ENCODE data around the gene ECE1.
A peak's percentile ranks its signal among the peaks of the same experiment; 100 is the strongest.
"Not testable (repeated sequence)": the region's sequence is repeated elsewhere in the genome, so short reads cannot be mapped to it uniquely, and the experiment has no call there.

Gene ECE1

DNA sequence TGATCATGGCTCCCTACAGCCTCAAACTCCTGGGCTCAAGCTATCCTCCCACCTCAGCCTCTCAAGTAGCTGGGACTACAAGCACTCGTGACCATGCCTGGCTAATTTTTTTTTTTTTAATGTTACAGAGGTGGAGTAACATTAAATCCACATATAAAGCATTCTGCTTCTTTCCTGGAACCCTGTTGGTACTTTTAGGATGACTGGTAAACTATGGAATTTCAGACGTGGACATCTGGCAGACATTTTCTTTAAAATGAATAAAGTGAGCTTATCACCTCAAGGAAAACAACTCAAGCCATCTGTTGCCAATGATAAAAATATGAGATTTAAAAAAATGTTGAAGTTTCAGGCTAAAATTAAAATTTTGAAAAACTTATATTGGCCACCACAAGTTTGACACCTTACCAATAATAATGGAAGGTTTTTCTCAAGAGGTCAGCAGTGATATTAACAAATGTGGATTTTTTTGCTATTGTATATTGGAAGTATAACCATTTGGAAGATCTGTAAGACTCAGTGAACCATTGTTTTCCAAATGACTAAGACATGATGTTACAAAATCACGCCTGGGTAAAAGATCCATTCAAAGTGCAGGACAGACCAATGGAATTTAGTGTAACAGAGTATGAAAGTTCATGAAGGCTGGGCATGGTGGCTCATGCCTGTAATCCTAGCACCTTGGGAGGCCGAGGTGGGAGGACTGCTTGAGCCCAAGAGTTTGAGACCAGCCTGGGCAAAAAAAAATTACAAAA, 60.8 kb downstream of the ECE1 start:
- no peak for DNase-seq (ENCODE audit: low read depth in 2 of 2)

DNA sequence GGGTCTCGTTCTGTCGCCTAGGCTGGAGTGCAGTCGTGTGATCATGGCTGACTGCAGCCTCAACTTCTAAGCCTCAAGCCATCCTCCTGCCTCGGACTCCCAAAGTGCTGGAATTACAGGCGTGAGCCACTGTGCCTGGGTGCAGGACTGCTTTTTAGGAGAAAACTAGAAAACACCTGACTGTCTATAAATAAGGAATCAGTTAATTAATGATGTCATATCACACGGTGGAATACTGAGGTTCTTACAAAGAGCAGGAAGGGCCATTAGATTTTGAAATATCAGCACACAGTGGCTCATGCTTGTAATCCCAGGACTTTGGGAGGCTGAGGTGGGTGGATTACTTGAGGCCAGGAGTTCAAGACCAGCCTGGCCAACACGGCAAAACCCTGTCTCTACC, 62.0 kb downstream of the ECE1 start:
- DNase-seq (ENCODE audit: low read depth in 2 of 2) = not testable (repeated sequence)

DNA sequence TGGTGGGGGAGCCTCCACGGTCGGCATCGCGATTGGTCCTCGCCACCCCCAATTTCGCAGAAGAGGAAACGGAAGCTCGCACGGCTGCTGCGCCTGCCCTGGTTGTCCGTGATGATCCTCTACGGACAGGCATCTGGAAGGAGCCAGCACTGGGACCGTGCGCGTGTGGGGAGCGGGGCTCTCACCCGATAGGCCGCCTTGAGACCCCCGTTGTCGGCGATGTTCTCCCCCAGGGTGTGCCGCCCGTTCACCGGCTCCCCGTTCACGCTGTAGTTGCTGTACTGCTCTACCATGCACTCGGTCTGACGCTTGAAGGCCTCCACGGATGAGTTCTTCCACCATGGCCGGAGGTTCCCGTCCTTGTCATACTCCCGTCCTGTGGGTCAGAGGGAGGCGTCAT, 65.2 kb downstream of the ECE1 start:
- no peak for DNase-seq (ENCODE audit: low read depth in 2 of 2)

DNA sequence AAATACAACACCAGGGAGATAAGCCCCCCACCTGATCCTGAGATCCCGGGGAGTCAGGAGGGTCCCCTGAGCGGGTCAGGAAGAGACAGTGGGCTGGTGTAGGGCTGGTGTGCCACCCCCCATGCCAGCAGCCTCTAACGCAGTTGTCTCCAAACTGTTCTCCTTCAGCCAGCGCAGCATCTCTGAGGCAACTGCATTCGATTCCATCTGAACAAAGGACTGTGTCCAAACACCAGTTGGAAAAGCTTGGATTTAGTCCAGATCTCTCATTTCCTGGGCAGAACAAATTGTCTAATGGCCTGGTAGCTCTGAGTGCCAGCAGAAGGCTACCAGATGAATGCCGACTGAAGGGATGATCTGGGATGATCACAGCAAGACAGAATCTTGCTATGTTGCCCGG, 69.4 kb downstream of the ECE1 start:
- no peak for DNase-seq (ENCODE audit: low read depth in 2 of 2)

DNA sequence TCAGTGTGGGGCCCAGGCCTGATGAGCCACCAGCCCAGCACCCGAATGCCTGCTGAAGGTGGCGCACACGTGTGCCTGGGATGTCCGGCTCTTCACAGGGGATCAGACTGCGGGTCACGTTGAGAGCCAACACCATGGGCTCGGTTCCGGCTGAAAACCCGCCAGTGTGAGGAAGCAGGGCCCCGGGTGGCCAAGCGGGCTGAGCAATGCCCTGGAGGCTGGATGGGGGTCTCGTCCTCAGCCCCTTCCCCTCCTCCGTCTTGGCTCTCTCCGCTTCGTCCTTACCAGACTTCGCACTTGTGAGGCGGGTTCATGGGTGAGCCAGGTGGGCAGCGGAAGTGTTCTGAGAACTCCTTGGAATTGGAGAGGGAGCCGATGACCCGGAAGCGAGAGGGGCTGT, 70.6 kb downstream of the ECE1 start:
- no peak for DNase-seq (ENCODE audit: low read depth in 2 of 2)

DNA sequence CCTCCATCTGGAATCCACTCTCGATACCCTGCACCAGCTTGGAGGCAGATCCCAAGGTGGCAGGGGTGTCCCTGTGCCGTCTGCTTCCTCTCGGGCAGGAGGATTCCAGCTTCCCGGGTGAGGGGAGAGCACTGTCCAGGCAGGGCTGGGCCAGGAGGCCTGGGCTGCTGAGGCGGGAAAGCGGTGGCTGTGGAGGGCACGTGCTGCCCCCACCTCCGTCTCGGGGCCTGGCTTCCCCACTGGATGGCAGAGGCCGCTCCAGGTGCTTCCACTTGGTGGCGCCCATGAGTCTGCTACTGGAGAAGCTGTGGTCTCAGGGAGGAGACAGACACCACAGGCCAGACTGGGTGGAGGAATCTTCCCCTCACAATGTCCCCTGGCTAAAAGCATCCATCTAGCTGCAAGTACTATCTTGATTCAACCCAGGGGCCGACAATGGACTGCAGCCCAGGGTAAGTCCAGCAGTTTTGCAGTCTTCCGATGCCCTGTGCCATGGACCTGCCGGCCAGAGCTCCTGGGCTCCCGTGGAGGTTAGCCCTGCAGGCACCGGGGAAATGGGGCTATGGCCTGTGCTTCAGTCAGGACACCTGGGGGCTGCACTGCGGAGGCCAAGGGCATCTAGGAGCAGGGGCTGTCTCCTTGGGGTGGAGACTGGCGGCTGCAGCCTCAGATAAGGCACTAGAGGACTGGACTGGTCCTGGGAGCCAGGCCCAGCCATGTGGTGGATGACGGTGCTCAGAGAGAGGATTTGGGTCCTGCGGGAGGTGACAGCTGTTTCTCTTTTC, 72.3 kb downstream of the ECE1 start:
- peak; percentile 18 to 39 for DNase-seq (ENCODE audit: low read depth in 2 of 2)

DNA sequence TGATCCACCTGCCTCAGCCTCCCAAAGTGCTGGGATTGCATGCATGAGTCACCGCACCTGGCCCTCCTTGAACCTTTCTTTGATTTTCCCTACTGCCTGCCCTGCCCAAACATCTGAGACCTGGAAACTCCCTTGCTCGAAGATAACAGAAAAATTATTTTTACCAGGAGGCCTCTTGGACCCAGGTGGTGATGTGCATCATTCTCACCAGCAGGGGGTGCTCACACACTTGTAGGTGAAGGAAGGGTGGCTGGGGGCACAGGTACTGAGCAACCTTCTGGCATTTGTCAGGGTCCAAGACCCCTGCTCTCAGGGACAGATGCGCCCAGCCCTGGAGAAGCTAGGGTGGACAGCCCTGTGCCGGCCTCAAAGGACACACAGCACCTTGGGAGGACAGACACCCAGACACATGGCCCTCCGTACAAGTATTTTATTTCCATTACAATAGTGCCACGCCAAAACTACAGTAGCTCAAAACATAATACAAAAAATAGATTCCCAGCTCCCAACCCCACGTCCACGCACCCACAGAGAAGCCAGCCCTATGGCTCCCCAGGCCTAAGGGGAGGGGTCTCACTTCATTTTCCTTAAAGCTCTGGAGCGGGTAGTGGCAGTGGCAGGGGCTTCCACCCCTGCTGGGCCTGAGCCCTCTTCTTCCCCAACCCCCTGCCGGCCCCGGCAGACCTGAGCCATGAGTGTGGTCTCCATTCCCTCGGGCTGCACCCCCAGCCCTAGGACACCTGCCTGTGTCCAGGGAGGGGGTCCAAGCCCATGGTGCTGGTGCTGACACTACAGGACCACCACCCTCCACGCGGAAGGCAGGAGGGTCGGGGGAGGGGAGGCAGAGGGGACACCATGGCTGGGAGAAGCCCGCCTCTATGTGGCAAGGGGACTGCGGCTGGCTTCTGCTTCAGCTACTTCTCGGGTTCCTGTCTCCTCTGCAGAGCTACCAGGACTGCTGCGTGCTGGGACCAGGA, 73.1 kb downstream of the ECE1 start:
- DNase-seq (ENCODE audit: low read depth in 2 of 2) = peak; percentile 68

DNA sequence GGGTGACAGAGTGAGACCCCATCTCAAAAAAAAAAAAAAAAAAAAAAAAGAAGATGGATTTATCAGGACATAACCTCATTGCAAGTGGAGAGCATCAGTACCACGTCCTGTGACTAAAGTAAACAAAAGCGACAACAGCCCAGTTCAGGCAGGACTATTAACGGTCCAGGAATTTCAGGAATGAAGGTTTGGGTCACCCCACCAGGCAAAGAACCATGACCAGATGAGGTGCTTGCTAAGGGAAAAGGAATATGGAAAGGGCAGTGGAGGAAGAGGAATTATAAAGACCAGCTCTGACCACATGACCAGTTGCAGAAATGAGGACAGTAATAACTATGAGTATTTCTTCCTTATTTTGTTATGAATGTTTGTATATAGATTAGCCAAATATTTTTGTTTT, 78.1 kb downstream of the ECE1 start:
- DNase-seq (ENCODE audit: low read depth in 2 of 2) = no peak

DNA sequence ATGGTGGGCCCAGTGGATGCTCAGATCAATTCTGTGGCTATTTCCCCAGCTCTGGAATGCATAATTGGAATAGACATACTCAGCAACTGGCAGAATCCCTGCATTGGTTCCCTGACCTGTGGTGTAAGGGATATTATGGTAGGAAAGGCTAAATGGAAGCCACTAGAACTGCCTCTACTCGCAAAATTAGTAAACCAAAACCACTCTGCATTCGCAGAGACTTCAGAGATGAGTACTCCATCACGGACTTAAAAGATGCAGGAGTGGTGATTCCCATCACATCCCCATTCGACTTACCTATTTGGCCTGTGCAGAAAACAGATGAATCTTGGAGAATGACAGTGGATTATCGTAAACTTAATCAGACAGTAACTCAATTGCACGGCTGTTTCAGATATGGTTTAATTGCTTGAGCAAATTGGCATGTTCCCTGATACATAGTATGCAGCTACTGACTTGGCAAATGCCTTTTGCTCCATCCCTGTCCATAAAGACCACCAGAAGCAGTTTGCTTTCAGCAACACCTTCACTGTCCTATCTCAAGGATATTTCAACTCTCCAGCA, 82.0 kb downstream of the ECE1 start:
- not testable (repeated sequence) for DNase-seq (ENCODE audit: low read depth in 2 of 2)

DNA sequence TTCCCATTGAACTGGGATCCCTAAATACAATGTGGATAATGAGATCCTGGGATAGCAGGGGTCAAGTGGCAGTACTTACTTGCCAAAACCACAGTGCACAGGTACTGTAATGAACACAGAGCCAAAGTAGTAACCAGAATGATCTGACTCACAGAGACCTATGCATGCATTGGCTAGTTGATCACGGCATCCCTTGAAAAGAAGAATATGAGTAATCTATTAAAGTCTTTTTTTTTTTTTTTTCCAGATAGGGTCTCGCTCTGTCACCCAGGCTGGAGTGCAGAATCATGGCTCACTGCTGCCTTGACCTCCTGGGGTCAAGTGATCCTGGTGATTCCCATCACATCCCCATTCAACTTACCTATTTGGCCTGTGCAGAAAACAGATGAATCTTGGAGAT, 84.1 kb downstream of the ECE1 start:
- DNase-seq (ENCODE audit: low read depth in 2 of 2) = no peak

DNA sequence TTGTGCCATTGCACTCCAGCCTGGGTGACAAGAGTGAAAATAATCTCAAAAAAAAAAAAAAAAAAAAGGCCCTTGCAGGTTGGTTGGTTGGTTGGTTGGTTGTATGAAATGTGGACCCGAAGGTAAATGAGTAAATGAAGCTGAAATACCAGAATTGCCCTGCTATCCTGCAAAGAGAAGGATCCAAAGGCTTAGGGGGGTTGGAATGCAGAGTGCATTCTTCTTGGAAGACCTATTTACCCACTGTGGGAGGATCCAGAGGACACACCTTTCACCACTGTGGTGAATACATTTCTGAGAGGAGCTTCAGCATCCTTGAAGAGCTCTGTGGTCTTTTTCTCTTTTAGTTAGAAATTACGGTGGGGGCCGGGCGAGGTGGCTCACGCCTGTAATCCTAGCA, 84.8 kb downstream of the ECE1 start:
- DNase-seq (ENCODE audit: low read depth in 2 of 2) = no peak

DNA sequence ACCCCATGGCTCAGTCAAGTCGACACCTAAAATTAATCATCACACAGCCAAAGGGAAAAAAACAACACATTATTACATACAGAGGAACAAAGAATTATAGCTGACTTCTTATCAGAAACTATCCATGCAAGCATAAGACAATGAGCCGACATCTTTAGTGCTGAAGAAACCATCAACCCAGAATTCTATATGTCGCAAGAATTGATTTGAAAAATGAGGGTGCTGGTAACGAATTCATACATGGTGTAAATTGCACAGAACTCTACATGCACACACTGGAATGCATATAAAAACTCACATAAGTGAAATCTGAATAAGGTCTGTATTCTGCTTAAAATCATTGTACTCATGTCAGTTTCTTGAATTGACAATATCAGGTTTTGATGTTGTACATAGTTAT, 88.6 kb downstream of the ECE1 start:
- DNase-seq (ENCODE audit: low read depth in 2 of 2) = no peak

DNA sequence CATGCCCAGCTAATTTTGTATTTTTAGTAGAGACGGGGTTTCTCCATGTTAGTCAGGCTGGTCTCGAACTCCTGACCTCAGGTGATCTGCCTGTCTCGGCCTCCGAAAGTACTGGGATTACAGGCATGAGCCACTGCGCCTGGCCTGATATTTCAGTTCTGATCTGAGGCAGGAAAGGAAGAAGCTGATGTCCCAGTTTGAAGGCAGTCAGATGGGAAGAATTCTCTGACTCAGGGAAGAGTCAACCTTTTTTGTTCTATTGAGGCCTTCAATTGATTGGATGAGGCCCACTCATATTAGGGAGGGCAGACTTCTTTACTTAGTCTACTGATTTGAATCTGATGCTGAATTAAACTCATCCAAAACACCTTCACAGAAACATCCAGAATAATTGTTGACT, 89.0 kb downstream of the ECE1 start:
- DNase-seq (ENCODE audit: low read depth in 2 of 2) = not testable (repeated sequence)

DNA sequence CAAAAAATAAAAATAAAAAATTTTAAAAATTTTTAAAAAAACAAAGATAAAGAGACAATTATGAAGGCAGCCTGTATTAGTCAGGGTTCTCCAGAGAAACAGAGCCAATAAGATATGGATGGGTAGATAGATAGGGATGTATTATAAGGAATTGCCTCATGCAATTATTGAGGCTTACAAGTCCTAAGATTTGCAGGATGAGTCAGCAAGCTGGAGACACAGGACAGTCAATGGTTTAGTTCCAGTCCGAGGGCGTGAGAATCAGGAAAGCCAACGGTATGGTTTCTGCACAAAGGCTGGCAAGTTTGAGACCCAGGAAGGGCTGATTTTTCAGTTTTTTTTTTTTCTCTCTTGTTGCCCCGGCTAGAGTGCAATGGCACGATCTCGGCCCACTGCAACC, 89.5 kb downstream of the ECE1 start:
- DNase-seq (ENCODE audit: low read depth in 2 of 2) = no peak

DNA sequence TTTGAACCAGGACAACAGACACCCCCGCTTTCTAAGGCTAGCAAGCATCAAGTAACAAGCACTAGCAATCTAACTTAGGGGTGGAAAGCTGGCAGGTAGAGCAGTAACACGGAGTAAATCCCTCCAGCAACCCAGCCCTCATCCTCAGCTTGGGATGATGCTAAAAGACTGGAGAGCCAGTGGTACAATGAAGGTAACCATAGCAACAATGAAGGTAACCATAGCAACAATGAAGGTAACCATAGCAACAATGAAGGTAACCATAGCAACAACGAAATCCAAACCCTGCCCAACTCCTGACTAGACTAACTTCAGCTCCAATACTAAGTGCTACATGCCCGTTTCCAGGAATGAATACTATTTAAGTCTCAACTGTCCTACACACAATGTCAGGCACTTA, 91.3 kb downstream of the ECE1 start:
- DNase-seq (ENCODE audit: low read depth in 2 of 2) = no peak

DNA sequence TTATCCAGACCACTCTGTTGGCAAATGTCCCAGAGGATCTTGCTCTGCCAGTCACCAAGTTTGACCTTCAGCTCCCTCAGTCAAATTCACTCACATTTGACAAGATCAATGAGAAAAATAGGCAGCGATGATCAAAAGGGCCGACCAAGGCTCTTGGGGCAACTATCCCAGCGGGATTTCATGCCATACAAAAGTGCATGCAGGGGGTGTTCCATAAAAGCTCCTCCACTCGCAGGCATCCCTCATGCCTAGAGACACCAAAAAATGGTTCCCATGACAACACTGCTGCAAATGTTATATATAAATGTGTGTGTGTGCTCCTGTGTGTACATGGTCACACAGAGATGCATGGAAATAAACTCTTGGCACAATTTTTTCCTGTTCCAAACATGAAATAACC, 97.4 kb downstream of the ECE1 start:
- no peak for DNase-seq (ENCODE audit: low read depth in 2 of 2)

DNA sequence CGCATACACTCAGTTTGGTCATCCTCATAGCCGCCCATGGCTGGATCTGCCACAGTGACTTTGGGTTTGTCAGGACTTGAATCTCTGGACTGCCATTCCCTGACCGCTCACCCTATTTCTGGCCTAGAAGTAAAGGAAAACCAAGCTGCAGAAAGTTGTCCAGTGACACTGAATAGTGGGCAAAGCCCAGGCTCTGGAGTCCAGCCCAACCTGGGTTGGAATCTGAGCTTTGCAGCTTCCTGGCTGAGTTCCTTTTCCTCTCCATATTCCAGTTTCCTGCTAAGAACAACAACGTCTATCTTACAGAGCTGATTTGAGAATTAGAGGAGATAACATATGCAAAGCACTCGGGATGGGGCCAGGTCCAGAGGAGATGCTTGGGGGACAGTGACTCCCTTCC, 98.0 kb downstream of the ECE1 start:
- no peak for DNase-seq (ENCODE audit: low read depth in 2 of 2)

DNA sequence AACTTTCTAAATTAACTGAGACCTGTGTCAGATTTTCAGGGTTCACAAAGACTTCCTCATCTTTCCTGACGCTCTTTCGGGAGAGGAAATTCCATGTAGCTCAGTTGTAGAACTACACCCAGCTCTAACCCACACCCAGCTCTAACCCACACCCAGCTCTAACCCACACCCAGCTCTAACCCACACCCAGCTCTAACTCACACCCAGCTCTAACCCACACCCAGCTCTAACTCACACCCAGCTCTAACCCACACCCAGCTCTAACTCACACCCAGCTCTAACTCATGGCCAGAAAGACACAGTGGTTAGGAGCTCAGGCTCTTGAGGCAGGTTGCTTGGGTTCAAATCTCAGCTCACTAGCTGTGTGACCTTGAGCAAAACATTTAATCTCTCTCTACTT, 99.5 kb downstream of the ECE1 start:
- not testable (repeated sequence) for DNase-seq (ENCODE audit: low read depth in 2 of 2)

DNA sequence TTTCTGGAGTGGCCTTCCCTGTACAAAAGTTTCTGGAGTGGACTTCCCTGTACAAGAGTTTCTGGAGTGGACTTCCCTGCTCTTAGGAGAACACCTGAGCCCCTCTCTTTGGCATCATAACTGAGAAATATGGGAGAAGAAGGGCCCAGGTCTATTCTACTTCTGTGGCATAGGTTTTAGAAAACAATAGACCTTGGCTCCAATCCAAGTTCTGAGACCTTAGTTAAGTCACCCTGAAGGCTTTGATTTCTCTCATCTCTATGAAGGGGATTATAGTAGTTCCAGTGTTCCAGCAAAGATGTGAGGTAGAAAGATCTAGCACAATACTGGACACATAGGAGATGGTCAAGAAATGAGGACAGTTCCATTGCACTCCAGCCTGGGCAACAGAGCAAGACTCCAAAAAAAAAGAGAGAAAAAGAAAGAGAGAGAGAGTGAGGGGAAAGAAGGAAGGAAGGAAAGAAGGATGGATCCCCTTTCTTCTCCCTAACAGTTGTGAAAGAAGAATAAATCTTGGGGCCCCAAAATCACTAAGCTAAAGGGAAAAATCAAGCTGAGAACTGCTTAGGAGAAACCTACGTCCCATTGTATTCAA, 100.3 kb downstream of the ECE1 start:
- DNase-seq (ENCODE audit: low read depth in 2 of 2) = no peak

DNA sequence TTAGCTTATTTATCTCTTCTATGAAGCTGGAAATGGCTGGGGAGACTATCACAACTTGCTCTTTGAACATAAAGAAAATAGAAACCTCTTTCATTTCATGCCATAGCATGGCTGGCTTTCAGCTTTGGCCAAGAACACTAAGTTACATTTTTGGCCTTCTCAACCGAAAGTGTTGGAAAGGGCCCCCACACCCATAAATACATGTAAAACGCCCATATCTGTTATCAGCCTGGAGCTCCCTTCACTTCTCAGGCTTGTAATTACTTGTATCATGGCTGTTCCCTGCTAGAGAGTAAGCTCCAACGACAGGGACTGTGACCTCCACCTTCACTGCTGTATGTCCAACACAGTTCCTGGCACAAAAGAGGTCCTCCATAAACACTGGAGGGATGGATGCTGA, 100.8 kb downstream of the ECE1 start:
- DNase-seq (ENCODE audit: low read depth in 2 of 2) = no peak

DNA sequence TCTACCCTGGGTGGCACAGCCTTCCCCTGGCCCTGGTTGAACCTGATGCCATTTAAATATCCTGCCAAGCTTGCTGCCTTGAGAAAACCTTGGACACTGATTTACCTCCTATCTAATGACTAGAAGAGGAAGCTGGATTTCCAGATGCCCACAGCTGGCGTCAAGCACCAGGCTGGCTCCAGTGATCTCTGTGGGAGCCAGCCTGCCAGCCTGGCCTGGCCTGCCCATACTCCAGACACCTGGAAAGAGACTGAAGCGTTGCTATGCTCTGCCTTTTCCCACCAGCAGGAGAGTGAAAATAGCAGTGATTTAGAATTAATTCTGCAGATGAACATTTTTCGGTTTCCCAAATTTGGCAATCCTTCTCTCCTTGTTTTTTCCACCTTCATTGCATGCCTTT, 102.0 kb downstream of the ECE1 start:
- DNase-seq (ENCODE audit: low read depth in 2 of 2) = no peak
